Activated naive CD8-positive, alpha-beta T cell treated with anti-CD3 and anti-CD28 coated beads, Interleukin-2, amount 50 U/mL, for 24 hours (primary cell): ENCODE data around the gene CIITA.
"Not testable (repeated sequence)": the region's sequence is repeated elsewhere in the genome, so short reads cannot be mapped to it uniquely, and the experiment has no call there.

ENCODE experiments used
- ATAC-seq: fragments of 150-1000 bp; cut with Tn5 transposase; one replicate; pipeline ENCODE4 v1.10.0; 2021
- DNase-seq: peaks from one replicate; pipeline ENCODE4 v3.0.0; 2021
- H3K27ac Mint-ChIP-seq: one replicate; pipeline ENCODE4 v1.8.0; 2021; ENCODE audit warnings: mild to moderate bottlenecking, mixed read lengths
- H3K27me3 Mint-ChIP-seq: one replicate; pipeline ENCODE4 v1.8.0; 2021; ENCODE audit warnings: mixed read lengths
- H3K36me3 Mint-ChIP-seq: one replicate; pipeline ENCODE4 v1.8.0; 2021; ENCODE audit warnings: low read depth, mixed read lengths
- H3K4me1 Mint-ChIP-seq: one replicate; pipeline ENCODE4 v1.8.0; 2021; ENCODE audit warnings: mixed read lengths
- H3K4me3 Mint-ChIP-seq: one replicate; pipeline ENCODE4 v1.8.0; 2021; ENCODE audit warnings: mild to moderate bottlenecking, moderate library complexity, mixed read lengths
- H3K9me3 Mint-ChIP-seq: one replicate; pipeline ENCODE4 v1.8.0; 2021; ENCODE audit warnings: mixed read lengths

The CIITA gene

DNA sequence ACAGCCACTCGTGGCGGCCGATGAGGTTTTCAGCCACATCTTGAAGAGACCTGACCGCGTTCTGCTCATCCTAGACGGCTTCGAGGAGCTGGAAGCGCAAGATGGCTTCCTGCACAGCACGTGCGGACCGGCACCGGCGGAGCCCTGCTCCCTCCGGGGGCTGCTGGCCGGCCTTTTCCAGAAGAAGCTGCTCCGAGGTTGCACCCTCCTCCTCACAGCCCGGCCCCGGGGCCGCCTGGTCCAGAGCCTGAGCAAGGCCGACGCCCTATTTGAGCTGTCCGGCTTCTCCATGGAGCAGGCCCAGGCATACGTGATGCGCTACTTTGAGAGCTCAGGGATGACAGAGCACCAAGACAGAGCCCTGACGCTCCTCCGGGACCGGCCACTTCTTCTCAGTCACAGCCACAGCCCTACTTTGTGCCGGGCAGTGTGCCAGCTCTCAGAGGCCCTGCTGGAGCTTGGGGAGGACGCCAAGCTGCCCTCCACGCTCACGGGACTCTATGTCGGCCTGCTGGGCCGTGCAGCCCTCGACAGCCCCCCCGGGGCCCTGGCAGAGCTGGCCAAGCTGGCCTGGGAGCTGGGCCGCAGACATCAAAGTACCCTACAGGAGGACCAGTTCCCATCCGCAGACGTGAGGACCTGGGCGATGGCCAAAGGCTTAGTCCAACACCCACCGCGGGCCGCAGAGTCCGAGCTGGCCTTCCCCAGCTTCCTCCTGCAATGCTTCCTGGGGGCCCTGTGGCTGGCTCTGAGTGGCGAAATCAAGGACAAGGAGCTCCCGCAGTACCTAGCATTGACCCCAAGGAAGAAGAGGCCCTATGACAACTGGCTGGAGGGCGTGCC lies 30.1 kb downstream of the CIITA start:
- Mint-ChIP-seq H3K4me3 (no peak overlapping the region), H3K4me1 (no peaks in the 10 kb centered on the region), H3K27me3 (no peaks in the 10 kb centered on the region), H3K9me3 (no peaks in the 10 kb centered on the region), H3K36me3 (peaks cover 8% of the 10 kb centered on the region), H3K27ac (no peak overlapping the region)
- no peak for ATAC-seq
- no peak for DNase-seq

DNA sequence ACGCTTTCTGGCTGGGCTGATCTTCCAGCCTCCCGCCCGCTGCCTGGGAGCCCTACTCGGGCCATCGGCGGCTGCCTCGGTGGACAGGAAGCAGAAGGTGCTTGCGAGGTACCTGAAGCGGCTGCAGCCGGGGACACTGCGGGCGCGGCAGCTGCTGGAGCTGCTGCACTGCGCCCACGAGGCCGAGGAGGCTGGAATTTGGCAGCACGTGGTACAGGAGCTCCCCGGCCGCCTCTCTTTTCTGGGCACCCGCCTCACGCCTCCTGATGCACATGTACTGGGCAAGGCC lies 30.7 kb downstream of the CIITA start:
- Mint-ChIP-seq H3K27me3 (no peaks in the 10 kb centered on the region), H3K4me1 (no peaks in the 10 kb centered on the region), H3K4me3 (no peak overlapping the region), H3K36me3 (peaks cover 6% of the 10 kb centered on the region), H3K27ac (no peak overlapping the region), H3K9me3 (no peaks in the 10 kb centered on the region)
- no peak for ATAC-seq
- DNase-seq, result no peak

- ATAC-seq (no peak), DNase-seq (no peak)
- Mint-ChIP-seq H3K4me1 (peaks cover 13% of the 10 kb centered on the region), H3K27ac (no peak overlapping the region), H3K27me3 (no peaks in the 10 kb centered on the region), H3K36me3 (peaks cover 1% of the 10 kb centered on the region), H3K9me3 (no peaks in the 10 kb centered on the region), H3K4me3 (no peak overlapping the region)
Measured at GRCh38 chr16:10911267-10911666, 34.3 kb downstream of the CIITA start.

DNA sequence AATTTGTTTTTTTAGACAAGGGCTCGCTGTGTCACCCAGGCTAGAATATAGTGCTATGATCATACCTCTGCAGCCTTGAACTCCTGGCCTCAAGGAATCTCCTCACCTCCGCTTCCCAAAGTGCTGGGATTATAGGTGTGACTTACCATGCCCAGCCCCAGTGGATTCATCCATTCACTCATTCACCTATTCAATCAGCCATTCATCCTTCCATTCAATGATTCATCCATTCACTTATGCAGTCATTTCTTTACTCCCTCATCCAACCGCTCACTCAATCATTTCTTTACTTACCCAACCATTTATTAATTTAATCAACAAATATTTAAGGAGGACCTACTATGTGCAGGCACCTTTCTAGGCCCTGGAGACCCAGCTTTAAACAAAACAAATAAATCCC lies 39.5 kb downstream of the CIITA start:
- peaks cover 24% of the 10 kb centered on the region for H3K4me1 Mint-ChIP-seq
- no peaks in the 10 kb centered on the region for H3K9me3 Mint-ChIP-seq
- peak overlapping the region; percentile 20 for H3K27ac Mint-ChIP-seq
- DNase-seq, result no peak
- peaks cover 3% of the 10 kb centered on the region for H3K36me3 Mint-ChIP-seq
- H3K4me3 Mint-ChIP-seq, result no peak overlapping the region
- H3K27me3 Mint-ChIP-seq, result no peaks in the 10 kb centered on the region
- ATAC-seq, result no peak

DNA sequence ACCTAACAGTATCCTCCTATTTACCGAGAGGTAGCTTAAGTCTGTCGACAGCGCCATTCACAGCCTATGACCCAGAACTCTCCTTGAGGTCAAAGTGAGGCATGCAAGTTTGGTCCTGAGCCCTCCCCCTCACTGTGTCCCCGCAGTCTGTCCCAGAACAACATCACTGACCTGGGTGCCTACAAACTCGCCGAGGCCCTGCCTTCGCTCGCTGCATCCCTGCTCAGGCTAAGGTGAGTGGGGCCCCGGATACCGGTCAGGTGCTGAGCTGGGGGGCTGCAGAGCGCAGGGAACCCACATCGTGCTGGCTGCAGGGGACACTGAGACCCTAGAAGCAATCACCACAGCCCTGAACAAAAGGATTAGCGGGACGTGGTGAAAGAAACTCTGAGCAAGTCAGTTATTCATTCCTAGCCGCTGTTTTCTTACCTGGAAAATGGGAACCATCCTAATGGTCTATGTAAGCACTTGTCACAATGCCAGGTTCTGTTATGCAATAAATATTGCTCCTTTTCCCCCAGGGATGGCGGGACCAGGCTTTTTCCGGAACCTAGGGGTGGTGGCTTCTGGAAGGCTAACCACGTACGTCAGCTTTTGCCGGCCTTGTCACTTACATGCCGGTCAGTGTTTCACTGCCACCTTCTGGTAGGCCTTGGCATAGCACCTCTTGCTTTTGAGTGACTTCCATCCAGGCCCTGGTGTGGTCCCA lies 41.4 kb downstream of the CIITA start:
- peaks cover 24% of the 10 kb centered on the region for H3K4me1 Mint-ChIP-seq
- no peaks in the 10 kb centered on the region for H3K27me3 Mint-ChIP-seq
- H3K4me3 Mint-ChIP-seq, result no peak overlapping the region
- H3K9me3 Mint-ChIP-seq, result no peaks in the 10 kb centered on the region
- ATAC-seq (peak; percentile 57), DNase-seq (peak; percentile 88)
- H3K36me3 Mint-ChIP-seq, result peaks cover 3% of the 10 kb centered on the region
- no peak overlapping the region for H3K27ac Mint-ChIP-seq

DNA sequence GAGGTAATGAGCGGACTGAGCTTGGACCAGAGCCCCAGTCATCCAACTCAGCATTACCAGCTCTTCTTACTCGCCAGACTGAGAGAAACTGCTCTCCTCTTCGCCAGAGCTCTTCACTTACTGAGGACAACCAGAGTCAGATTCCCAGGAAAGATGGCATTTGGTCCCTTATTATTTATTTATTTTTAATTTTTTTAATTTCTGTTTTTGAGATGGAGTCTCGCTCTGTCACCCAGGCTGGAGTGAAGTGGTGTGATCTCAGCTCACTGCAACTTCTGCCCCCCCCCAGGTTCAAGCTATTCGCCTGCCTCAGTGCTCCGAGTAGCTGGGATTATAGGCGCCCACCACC lies 42.0 kb downstream of the CIITA start:
- H3K4me1 Mint-ChIP-seq, result peaks cover 22% of the 10 kb centered on the region
- no peak for DNase-seq
- H3K36me3 Mint-ChIP-seq, result peaks cover 6% of the 10 kb centered on the region
- no peaks in the 10 kb centered on the region for H3K9me3 Mint-ChIP-seq
- H3K27me3 Mint-ChIP-seq, result no peaks in the 10 kb centered on the region
- H3K4me3 Mint-ChIP-seq, result no peak overlapping the region
- ATAC-seq, result no peak
- no peak overlapping the region for H3K27ac Mint-ChIP-seq

GRCh38 chr16:10920726-10921427 lies 43.9 kb downstream of the CIITA start:
- H3K9me3 Mint-ChIP-seq, result no peaks in the 10 kb centered on the region
- H3K27ac Mint-ChIP-seq, result no peak overlapping the region
- H3K36me3 Mint-ChIP-seq, result peaks cover 16% of the 10 kb centered on the region
- H3K4me1 Mint-ChIP-seq, result peaks cover 14% of the 10 kb centered on the region
- ATAC-seq (no peak), DNase-seq (no peak)
- H3K27me3 Mint-ChIP-seq, result no peaks in the 10 kb centered on the region
- no peak overlapping the region for H3K4me3 Mint-ChIP-seq

DNA sequence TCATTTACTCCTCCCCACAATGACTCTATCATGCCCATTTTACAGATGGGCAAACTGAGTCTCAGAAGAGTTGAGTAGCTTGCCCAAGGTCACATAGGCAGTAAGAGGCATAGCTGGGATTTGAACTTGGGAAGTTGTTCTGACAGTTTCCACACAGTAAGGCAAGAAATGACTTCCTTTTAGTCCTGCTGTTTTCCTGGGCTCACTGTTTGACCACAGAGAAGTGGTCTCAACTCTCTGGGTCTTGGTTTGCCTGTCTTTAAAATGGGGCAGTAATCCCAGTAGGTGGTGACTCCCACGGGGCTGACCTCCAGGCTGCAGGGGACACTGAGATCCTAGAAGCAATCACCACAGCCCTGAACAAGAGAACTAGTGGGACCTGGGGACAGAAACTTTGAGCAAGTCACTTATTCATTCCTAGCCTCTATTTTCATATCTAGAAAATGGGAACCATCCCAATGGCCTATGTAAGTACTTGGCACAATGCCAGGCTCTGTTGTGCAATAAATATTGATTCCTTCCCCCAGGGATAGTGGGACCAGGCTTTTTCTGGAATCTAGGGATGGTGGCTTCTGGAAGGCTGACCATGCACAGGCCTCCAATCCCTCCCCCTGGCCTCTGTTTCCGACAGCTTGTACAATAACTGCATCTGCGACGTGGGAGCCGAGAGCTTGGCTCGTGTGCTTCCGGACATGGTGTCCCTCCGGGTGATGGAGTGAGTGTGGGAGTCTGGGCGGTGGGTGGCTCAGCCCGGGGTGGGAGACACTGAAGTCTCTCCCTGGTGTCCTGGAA lies 44.7 kb downstream of the CIITA start:
- Mint-ChIP-seq H3K4me1 (peaks cover 7% of the 10 kb centered on the region), H3K36me3 (peaks cover 16% of the 10 kb centered on the region), H3K27ac (no peak overlapping the region), H3K9me3 (no peaks in the 10 kb centered on the region), H3K4me3 (no peak overlapping the region), H3K27me3 (no peaks in the 10 kb centered on the region)
- DNase-seq (no peak), ATAC-seq (no peak)

DNA sequence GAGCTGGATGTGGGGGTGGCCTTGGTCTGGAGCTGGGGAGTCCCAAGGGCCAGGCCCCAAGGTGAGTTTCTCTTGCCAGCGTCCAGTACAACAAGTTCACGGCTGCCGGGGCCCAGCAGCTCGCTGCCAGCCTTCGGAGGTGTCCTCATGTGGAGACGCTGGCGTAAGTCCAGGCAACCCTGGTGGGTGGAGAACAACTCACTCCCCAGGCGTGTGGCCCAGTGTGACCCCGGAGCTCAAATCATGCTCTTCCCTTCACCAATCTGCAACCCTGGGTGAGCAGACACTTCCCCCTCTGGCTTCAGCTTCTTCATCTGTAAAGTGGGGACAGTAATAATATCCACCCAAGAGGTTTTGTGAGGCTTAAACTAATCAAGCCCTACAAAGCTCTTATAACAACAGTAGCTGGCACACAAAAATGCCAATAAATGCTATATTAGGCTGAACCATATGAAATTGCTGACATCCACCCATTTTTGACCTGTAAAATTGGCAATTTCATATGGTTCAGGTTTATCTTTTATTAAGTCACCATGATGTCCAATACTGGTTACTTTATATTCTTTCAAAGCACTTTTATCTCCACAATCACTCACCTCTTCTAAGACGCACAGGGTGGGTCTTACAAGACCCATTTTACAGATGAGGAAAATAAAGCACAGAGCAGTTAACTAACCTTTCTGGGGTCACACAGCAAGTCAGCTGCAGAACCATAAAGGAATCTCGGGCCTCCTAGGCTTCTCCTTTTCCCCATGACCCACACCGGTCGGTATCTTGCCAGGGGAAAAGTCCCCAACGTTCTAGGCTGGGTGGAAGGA lies 45.5 kb downstream of the CIITA start:
- Mint-ChIP-seq H3K27me3 (no peaks in the 10 kb centered on the region), H3K4me3 (no peak overlapping the region), H3K27ac (no peak overlapping the region), H3K9me3 (no peaks in the 10 kb centered on the region), H3K36me3 (peaks cover 20% of the 10 kb centered on the region), H3K4me1 (peaks cover 7% of the 10 kb centered on the region)
- ATAC-seq, result no peak
- no peak for DNase-seq

DNA sequence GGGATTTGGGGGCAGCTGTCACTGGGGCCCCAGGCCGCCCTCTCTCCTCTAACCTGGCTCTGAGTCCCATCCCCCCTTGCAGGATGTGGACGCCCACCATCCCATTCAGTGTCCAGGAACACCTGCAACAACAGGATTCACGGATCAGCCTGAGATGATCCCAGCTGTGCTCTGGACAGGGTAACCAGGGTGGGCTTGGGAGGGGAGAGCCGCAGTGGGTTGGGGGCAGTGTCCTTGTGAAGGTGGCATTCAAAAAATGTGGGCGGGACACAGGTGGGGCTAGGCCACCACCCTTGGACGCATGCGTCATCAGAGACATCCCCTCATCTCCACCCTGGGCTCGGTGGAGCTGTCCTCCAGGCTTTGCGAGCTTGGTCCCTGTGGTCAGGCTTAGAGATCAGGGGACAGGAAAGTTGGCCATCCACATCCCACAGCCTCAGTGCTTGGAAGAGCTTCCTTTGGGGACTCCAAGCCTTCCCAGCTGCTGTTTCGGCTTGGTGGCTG lies 46.2 kb downstream of the CIITA start:
- no peaks in the 10 kb centered on the region for H3K27me3 Mint-ChIP-seq
- DNase-seq, result no peak
- H3K4me1 Mint-ChIP-seq, result peaks cover 5% of the 10 kb centered on the region
- H3K4me3 Mint-ChIP-seq, result no peak overlapping the region
- no peak for ATAC-seq
- no peak overlapping the region for H3K27ac Mint-ChIP-seq
- H3K36me3 Mint-ChIP-seq, result peaks cover 25% of the 10 kb centered on the region
- no peaks in the 10 kb centered on the region for H3K9me3 Mint-ChIP-seq

GRCh38 chr16:10923650-10924214 lies 46.7 kb downstream of the CIITA start:
- no peak overlapping the region for H3K4me3 Mint-ChIP-seq
- H3K4me1 Mint-ChIP-seq, result no peaks in the 10 kb centered on the region
- H3K27ac Mint-ChIP-seq, result no peak overlapping the region
- no peak for DNase-seq
- no peaks in the 10 kb centered on the region for H3K27me3 Mint-ChIP-seq
- H3K9me3 Mint-ChIP-seq, result no peaks in the 10 kb centered on the region
- no peak for ATAC-seq
- peaks cover 25% of the 10 kb centered on the region for H3K36me3 Mint-ChIP-seq

DNA sequence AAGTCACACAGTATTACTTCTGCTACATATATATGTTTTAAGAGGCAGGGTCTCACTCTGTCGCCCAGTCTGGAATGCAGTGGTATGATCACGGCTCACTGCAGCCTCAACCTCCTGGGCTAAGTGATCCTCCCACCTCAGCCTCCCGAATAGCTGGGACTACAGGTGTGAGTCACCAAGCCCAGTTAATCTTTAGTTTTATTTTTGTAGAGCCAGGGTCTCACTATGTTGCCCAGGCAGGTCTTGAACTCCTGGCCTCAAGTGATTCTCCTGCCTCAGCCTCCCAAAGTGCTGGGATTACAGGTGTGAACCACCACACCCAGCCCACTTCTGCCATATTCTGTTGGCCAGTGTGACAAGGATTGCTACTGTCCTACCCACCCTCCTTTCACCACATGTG lies 48.3 kb downstream of the CIITA start:
- not testable (repeated sequence) for H3K9me3 Mint-ChIP-seq, H3K4me3 Mint-ChIP-seq, H3K27me3 Mint-ChIP-seq, DNase-seq, H3K4me1 Mint-ChIP-seq, H3K27ac Mint-ChIP-seq, ATAC-seq
- H3K36me3 Mint-ChIP-seq, result peaks cover 25% of the 10 kb centered on the region

GRCh38 chr16:10926094-10926493 lies 49.1 kb downstream of the CIITA start:
- DNase-seq (no peak), ATAC-seq (no peak)
- H3K27ac Mint-ChIP-seq, result no peak overlapping the region
- H3K27me3 Mint-ChIP-seq, result no peaks in the 10 kb centered on the region
- H3K4me3 Mint-ChIP-seq, result no peak overlapping the region
- H3K4me1 Mint-ChIP-seq, result peaks cover 5% of the 10 kb centered on the region
- H3K9me3 Mint-ChIP-seq, result no peaks in the 10 kb centered on the region
- peaks cover 25% of the 10 kb centered on the region for H3K36me3 Mint-ChIP-seq
